Measurements from ENCODE around the gene UBAC1.
"Not testable (repeated sequence)": the region's sequence is repeated elsewhere in the genome, so short reads cannot be mapped to it uniquely, and the experiment has no call there.

UBAC1 gene

DNA sequence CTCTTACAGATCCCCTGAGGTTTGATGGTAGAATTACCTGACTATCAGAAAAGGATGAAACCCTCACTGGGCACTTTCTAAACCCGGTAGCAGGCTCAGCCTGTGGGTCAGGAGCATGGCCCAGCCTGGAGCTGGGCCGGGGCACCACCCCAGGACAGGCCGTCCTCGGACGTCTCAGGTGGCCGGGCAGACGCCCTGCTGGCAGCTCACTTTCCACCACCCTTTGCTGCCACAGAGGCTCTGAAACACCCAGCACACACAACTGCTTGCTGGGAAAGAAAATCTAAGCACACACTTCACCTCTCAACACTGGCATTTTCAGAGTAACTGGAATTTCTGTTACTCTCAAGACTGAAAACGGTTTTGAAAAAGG, 4.4 kb downstream of the UBAC1 start:
- no peak for DNase-seq

DNA sequence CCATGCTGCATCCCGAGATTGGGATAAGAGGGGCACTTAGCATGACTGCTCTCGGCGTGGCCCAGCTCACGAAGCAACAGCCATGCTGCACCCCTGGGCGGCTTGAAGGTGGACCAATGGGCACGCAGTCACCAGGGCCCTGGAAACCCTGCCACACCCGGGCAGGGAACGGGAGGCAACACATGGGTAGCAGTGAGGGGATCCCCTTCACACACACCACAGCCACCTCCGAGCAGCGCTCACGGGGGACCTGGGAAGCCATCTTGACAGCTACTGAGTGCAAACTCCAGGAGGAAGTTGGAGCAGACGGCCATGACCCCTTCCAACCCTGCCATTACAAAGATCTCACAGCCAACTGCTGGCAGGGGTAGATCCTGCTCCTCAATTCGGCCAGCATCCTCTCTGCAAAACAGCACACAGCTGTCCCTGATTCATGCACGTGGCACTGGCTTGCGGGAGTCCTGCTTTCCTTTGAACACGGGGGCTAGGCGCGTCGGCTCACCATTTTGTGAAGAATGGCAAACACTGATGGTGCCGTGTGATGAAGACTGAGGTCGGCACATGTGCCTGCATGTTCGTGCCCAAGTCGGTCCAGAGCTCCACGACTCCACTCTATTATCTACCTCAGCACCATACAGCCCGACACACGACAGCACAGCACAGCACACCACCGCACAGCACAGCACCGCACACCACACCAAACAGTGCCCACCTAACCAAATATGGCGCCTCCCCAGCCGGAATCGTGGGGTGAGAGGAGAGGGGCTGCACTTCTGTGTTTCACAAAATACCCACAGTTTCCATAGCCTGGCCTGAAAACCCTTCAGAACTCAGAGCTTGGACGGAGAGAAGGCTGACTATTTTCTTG, 5.0 kb downstream of the UBAC1 start:
- no peak for DNase-seq

DNA sequence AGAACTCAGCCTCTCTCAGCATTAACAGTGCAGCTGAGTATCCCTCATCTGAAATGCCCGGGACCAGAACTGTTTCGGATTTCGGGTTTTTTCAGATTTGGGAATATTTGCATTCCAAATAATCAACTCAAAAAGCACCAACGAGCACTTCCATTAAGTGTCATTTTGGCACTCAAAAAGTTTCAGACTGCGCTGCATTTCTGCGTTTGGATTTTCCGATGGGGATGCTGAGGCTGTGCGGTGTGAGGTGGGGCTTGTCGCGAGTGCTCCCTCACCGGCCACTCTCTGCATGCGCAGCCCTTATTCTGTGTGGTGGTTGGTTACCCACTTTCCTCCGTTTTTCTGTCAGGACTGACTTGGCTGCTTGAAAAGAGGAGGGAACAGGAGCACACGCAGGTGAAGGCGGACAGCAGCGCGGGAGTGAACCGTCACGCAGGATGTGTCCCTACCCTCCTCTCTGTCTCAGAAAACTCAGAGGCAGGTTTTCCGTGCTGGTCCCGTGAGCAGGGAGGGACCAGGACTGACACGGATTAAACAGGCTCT, 8.4 kb downstream of the UBAC1 start:
- no peak for DNase-seq

DNA sequence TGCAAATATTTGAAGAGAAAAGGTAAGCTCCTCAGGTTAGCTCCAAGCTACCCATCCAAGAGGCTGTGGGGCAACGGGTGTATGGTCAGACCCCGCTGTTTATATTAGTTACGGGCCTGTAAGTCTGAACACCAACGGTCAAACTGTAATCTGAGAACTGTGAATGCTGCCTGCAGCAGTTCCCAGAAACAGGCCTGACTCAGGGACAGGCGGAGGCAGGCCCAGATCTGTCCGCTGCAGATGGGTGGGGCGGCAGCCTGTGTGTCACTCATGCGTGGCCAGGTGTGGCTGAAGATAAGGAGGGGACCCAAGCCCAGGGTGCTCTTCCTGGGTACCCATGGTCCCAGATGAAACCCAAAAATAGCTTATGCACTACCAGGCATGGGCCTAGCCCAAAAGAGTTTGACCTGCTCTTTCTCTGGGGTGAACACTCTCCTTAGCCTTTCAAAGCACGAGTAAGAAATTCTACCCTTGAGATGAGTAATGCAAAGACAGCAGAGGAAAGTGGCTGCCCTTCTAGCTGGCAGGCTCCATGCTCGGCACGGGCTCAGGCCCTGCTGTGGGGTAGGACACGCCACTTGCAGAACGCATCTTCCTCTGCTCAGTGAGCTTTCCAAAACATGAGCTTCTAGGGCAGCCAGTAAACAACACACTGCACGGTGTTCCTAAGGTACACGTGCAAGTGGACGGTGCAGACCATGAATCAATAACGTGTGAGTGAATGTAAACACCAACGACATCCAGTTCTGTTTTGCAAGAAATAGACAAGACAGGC, 9.1 kb downstream of the UBAC1 start:
- DNase-seq: no peak

DNA sequence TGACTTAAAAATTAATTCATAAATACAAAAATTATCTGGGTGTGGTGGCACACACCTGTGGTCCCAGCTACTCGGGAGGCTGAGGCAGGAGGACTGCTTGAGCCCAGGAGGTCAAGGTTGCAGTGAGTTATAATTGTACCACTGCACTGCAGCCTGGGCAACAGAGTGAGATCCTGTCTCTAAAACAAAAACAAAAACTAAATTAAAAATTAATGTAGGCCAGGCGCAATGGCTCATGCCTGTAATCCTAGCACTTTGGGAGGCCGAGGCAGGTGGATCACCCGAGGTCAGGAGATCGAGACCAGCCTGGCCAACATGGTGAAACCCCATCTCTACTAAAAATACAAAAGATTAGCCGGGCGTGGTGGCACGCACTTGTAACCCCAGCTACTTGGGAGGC, 9.9 kb downstream of the UBAC1 start:
- DNase-seq: not testable (repeated sequence)

DNA sequence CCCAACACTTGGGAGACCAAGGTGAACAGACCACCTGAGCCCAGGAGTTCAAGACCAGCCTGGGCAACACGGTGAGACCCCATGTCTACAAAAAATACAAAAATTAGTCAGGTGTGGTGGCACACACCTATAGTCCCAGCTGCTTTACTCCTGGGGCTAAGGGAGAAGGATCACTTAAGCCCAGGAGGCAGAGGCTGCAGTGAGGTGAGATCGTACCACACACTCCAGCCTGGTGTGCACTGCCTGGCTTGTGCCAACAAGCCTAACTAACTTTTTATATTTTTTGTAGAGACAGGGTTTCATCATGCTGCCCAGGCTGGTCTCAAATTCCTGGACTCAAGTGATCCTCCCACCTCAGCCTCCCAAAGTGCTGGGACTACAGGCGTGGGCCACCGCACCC, 10.3 kb downstream of the UBAC1 start:
- not testable (repeated sequence) for DNase-seq

DNA sequence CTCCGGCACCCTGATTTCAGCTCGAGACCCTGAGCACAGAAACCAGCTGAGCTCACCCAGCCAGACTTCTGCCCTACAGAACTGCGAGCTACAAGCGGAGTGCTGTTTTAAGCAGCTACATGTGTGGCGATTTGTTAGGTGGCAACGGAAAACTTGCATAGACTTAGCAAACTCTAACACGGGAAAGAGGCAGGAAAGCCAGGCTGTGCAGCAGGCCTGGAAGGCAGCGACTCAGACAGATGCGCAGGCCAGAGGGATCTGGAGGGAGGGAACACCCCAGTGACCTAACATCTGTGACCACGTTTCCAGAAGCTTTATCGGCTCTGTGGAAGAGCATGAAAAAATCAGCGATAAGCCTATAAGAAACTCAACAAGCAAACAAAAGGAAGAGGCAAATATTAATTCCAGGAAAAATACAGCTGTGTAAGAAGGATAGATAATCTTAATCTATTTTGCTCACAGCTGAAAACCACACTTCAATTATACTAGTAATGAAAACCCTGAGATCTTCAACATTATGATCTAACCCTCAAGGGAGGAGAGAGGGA, 11.0 kb downstream of the UBAC1 start:
- DNase-seq: no peak

DNA sequence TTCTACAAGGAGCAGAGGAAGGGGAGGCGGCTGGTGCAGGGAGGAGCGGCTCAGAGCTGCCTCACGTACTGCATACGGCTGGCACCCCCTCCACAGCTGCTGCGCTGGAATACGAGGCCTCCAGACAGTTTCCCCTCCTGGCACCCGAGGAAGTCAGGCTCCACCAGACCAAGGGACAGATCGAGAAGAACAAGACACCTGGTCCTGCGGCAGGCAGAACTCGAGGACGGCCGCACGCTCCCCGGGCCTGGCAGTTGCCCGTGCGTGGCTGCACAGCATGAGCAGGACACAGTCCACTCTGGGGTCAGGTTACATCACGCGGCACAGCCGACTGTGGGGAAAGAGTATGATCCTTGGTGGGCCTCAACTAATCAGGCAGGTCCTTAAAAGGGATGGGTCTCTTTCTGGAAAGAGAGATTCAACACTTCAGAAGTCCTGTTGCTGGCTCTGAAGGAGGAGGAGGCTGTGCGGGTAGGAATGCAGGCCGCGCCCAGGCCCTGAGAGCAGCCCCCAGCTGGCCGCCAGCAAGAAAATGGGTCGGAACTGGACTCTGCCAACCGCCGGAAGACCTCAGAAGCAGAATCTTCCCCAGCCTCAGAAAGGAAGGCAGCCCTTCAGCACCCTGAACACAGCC, 11.6 kb downstream of the UBAC1 start:
- no peak for DNase-seq

DNA sequence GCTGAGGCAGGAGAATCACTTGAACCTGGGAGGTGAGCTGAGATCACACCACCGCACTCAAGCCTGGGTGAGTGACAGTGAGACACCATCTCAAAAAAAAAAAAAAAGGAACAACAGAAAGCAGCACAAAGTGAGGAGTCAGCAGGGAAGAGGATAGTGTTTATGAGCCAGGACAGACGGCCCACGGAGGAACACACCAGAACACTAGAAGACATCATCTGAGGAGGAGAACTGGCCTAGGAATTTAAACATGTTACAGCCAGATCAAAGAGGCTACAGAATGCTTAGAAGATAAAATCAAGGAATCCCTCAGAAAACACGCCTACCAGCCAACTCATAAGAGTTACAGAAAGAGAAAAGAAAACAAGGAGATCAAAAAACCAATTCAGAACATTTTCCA, 12.2 kb downstream of the UBAC1 start:
- no peak for DNase-seq

DNA sequence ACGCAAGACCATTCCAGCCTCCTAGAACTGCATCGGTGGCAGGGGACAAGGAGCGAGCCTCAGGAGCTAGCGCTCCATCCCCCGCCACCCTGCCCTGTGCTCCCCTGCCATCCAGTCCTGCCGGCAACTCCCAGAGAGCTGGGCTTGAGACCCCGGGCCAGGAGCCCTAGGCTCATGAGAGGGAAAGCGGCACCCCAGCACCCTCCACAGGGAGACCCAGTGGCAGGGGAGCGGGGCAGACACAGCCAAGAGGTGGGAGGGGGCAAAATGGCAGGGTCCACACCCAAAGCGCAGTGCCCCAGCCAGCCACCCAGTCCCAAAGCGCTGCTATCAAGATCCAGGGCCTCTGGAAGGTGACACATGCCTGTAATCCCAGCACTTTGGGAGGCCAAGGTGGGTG, 12.7 kb downstream of the UBAC1 start:
- DNase-seq: no peak

DNA sequence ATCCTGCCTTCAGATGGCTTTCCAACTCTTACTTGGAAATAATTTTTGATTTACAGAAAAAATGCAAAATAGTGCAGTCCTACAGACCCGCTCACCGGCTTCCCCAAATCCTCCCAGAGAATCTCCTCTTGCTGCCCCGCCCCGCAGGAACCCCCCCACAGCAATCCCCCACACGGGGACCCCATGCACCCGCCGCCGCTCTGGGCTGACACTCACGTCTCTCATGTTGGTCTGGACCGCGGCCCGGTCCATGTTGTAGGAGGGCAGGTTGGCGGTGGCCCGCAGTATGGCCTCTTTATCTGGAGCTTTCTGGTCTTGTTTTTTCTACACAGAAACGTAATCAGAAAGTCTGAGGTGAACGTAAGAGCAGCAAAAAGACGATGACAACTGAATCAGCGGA, 13.6 kb downstream of the UBAC1 start:
- DNase-seq: no peak

DNA sequence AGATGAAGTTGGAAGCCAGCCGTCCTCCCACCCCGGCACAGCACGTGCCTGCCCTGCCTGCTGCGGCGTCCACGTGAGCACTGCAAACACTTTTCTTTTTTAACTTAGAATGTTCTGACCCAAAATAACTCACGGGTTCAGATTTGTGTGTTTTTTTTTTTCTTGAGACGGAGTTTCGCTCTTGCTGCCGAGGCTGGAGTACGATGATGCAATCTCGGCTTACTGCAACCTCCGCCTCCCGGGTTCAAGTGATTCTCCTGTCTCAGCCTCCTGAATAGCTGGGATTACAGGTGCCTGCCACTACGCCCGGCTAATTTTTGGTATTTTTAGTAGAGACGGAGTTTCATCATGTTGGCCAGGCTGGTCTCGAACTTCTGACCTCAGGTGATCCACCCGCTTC, 14.1 kb downstream of the UBAC1 start:
- not testable (repeated sequence) for DNase-seq

DNA sequence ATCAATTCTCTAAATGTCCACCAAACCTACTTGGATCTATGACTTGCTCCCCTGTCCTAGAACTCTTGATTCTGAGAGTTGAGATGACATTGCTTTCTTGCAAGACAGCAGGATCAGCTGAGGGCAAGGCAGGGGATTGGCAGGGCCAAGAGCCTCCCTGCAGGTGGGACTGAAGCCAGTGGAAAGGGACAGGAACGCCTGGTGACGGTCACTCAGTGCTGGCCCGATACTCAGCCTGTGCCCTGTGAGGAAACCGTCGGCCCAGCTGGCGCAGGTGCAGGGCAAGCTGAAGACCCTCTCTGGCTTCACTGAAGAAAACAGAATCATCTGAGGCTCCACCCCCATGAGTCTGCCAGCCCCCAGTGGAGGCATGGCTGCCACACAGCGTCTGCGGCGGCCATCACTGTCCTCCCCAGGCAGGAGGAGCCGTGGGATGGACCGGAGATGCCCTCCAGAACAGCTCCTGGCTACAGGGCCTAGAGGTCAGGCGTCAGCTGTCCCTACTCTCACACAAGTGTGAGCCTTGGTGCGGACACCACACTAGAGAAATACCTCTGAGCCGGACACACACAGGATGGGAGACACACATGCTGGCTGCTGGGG, 14.7 kb downstream of the UBAC1 start:
- no peak for DNase-seq

DNA sequence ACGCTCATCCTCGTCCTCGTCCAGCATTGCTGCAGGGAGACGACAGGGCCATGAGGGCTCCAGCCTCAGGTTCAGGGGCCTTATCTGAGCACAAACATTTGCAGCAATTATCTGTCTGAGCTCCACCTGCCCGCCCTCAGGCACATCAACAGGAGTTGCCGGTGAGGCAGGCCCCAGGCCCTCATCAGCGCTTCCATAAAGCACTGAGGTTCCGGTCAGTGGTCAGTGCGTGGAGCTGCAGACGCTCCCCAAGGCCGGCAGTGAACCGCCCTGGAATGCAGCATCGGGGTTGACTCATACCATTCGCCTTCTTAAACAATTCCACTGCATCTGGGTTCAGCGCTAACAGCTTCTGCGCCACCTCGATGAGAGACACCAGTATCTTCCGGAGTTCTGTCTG, 15.2 kb downstream of the UBAC1 start:
- no peak for DNase-seq

DNA sequence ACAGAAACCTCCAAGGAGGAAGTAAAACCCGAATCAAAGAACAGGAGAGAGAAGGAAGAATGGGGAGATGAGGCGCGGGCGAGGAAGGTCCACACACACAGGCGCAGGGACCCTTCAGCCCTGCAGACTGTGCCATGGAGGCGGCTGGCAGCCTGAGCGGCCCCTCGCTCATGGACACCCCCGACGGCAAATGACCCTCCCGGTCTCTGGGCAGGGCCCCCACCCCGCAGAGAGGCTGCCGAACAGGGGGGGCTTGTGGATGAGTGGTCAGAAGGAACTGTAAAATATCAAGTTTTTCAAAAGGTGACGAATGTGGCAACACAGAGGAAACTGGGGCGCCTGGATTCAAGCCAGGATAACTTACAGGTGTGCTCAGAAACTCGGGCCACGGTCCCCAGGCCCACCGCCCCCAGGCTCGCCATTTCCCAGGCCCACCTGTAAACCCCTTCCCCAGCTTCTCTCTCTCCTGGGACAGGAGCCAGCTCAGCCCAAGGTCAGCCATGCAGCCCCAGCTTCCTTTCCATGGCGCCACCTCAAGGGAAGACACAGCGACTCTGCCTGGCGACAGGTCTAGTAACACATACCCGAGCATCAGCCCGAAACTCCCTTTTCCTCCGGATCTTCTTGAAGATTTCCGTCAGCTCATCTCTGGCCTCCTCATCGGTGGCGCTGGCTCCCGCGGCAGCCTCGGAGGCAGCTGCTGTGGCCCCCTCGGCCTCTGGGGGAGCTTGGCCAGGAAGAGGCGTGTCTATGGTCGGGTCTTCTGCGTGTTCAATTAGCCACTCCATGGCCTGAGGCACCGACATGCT, 16.5 kb downstream of the UBAC1 start:
- DNase-seq: no peak

DNA sequence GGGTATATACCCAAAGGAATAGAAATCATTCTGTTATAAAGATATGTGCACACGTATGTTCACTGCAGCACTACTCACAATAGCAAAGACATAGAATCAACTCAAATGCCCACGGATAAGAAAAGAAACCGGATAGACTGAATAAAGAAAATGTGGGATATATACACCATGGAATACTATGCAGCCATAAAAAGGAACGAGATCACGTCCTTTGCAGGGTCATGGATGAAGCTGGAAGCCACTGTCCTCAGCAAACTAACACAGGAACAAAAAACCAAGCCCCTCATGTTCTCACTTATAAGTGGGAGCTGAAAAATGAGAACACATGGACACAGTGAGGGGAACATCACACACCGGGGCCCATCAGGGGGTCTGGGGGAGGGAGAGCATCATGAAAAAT, 17.6 kb downstream of the UBAC1 start:
- not testable (repeated sequence) for DNase-seq

DNA sequence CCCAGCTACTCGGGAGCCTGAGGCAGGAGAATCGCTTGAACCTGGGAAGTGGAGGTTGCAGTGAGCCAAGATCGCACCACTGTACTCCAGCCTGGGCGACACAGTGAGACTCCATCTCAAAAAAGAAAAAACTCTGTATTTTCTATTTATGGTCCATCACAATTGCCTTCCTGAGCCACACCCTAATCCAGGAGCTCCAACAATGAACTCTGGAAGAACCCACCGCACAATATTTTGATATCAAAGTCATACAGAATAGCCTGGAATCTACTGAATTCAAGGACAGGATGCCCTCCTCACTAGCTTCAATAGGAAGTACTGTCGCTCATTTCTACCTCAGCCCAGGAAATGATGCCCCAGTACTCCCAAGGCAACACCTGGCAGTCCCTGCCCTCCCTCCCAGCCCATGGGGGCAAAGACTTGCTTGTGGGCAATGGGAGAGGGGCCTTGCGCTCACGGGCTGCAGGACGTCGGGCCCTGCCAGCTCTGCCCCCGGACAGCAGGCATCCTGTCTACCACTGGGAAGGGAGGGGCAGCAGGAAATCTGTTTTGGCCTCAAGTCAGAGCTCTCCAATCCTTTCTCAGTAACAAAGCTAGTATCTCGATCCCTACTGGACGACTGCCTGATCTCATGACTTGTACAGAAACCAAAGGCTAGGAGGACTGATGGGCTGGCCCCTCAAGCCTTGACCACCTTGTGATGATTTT, 19.7 kb downstream of the UBAC1 start:
- DNase-seq: no peak

DNA sequence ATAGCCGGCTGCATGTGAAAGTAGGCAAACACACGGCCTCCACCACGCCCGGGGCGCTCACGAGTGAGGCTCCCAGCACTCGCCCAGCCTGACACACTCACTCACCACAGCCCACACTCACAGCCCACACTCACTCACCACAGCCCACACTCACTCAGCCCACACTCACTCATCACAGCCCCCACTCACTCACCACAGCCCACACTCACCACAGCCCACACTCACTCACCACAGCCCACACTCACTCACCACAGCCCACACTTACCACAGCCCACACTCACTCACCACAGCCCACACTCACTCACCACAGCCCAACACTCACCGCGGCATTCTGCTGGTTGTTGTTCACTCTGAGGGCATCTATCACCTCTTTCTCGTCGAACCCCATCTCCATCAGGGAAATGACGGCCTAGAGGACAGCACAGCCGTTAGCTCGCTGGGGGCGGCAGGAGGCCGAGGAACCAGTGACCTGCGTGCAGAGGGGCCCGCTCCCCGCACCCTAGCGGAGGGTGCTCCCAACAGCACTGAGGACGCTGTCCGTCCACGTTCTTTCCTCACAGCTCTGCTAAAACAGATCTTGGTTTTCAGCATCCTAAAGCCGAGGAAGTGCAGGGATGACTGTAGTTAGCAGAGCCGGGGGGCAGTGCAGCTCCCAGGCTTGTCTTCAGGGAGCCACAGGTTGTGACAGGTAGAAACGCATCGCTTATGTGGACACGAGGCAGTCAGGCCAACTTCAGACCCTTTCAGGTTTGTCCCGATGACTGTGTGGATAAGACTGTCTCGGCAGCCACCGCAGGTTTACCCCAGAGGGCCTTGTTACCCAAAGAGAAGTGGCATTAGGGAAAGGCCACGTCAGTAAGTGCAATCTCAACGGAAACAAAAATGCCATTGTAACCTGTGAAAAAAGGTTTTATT, 21.6 kb downstream of the UBAC1 start:
- DNase-seq: peak; percentile 46 to 58

DNA sequence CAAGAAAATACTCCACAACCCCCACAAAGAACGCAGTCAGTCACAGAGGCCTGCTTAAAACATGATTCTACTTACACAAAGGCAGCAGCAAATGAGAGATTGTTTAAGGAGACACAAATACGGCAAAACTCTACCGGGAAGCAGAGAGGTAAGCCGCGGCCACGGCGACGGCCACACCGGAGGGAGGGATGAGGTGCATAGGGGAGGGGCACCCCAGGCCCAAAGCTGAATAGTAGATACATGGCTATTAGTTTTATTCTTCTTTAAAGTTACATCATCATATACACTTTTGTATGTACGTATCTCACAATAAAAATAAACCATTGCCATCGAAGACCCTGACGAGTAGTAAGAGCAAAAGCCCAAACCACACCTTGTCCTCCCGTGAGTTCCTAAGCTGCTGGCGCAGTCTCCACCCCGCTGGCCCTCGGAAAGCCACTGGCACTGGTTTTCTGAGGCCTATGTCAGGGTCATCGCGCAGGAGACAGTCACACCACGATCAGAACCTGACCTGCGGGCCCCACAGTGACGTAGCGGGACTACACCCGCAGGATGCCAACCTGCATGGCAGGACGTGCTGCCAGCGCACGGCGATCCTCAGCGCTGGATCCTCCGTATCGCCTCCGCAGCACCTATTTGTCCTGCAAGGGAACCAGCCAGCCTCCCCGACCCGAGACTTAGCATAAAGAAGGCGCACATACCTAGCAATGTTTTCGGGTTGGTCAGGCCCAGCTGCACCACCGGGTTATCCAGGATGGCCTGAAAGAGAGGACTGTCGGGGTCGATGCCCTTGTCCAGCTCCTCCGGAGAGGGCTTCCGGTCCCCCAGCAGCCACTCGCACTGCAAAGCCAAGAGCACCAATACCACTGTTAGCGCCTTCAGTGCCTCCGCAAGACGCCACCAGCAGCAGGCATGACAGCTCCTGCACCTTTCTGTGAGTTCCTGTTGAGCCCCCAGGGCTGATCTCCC, 23.4 kb downstream of the UBAC1 start:
- DNase-seq: no peak
